ENCODE results near the gene RASGRF2.

DNA sequence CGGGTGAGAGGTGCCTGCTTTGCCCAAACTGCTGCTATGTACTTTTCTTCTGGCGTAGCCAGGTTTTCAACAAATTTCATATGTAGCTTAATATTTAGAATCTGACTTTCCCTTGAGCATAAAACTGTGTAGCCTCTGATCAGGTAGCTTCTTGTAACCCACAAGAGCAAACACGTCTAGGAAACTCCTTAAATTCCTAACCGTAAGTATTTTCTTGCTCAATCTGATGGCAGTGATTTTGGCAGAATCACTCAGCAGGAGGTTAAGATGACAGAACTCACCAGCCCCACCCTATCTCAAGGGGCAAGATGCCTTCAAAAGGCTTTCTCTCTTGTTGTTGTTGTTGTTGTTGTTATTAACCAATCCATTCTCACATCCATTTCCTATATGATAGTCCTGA is 293.7 kb downstream of the RASGRF2 start:
- no peak for TF ChIP-seq ZBTB7A (IDR thresholded peaks at IDR 0.05; ENCODE audit: low read depth)
- TF ChIP-seq EGR1 (IDR thresholded peaks at IDR 0.05), result no peak
- TF ChIP-seq EP300 (IDR thresholded peaks at IDR 0.05; ENCODE audit: borderline replicate concordance), result no peak
- TF ChIP-seq RAD21 (IDR thresholded peaks at IDR 0.05; ENCODE audit: low read depth), result no peak

Data from Ishikawa (cell line).